BJ (cell line): Measurements from ENCODE around the gene WDR64. TPM values are rescaled to one million over a fixed set of nuclear protein-coding genes. Genes with fewer than 3 reads are reported as not detected.

Experiments used
- CTCF ChIA-PET: fragments of 350-600 bp; formaldehyde crosslinking; extraction: SDS; loops from one replicate; lab custom pipeline; 2021; ENCODE audit warnings: antibody characterized with exemption, inconsistent platforms; lab: Yijun Ruan, JAX
- POLR2A ChIA-PET: fragments of 300-600 bp; sonication (Branson Sonifier 250); formaldehyde crosslinking; extraction: SDS; loops from one replicate; lab custom pipeline; 2021; ENCODE audit warnings: antibody characterized with exemption; lab: Charles Lee
- DNase-seq: peaks from one replicate; pipeline ENCODE4 v3.0.0-alpha.2; 2011; ENCODE audit warnings: low read depth
- H3K27me3 ChIP-seq: 2 replicates; pipeline ENCODE4 v1.6.0; 2011; ENCODE audit warnings: low read length; ENCODE audit not compliant: control insufficient read depth, insufficient read depth
- H3K36me3 ChIP-seq: 2 replicates; pipeline ENCODE4 v1.5.1; 2011; ENCODE audit warnings: low read length; ENCODE audit not compliant: control insufficient read depth, insufficient read depth
- H3K4me3 ChIP-seq: 2 replicates; pipeline ENCODE4 v1.5.1; 2011; ENCODE audit warnings: low read depth, mild to moderate bottlenecking, control low read depth, low read length
- polyA plus RNA-seq: library from polyadenylated mRNA; depleted of rRNA; stranded (reverse); fragments of >200 nt; gene quantifications from 2 replicates; pipeline ENCODE4 v1.2.3, GENCODE V29; 2011
- TF ChIP-seq, protein P1 (sequence below): IDR thresholded peaks from 2 replicates; pipeline ENCODE4 v1.5.1; 2011; ENCODE audit warnings: low read depth, mild to moderate bottlenecking, control low read depth, inconsistent platforms, low read length, moderate library complexity; ENCODE audit not compliant: insufficient read depth

Gene WDR64
- polyA plus RNA-seq, 1 experiment: not detected

DNA sequence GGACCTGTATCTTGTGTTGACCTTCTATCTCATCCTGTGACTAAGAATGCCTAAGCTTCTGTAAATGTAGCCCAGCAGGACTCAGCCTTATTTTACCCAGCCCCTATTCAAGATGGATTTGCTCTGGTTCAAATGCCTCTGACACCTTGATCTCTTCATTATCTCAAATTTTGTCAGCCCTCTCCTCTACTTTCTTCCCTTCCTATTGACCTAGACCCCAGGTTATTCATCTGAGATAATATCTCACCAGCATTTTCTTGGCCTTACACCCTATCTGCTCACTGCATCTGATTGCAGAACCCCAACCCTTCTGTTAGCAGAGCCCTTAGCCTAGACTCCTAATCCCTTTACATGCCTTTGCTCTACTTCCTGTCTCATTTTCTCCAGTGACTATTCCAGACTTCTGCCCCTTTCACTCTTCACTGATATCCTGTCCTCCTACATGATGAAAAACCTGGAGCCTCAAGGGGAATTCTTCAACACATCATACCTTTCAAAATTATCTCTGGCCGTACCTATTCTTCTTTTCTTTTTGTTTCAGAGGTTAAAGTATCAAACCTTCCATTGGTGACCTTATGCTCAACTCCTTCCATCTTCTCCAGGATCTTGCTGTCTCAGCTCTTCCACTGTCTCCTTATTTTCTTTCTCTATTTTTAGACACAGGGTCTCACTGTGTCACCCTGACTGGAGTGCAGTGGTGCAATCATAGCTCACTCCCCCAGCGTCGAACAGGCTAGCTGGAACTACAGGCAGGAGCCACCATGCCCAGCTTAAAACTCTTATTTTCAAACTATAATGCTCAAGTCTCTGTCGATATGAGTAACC is 44.9 kb downstream of the WDR64 start:
- no peak overlapping the region for H3K4me3 ChIP-seq
- H3K27me3 ChIP-seq: no peaks in the 10 kb centered on the region
- ChIA-PET POLR2A (no interaction called here), CTCF (no interaction called here)
- TF ChIP-seq, protein P1, sequence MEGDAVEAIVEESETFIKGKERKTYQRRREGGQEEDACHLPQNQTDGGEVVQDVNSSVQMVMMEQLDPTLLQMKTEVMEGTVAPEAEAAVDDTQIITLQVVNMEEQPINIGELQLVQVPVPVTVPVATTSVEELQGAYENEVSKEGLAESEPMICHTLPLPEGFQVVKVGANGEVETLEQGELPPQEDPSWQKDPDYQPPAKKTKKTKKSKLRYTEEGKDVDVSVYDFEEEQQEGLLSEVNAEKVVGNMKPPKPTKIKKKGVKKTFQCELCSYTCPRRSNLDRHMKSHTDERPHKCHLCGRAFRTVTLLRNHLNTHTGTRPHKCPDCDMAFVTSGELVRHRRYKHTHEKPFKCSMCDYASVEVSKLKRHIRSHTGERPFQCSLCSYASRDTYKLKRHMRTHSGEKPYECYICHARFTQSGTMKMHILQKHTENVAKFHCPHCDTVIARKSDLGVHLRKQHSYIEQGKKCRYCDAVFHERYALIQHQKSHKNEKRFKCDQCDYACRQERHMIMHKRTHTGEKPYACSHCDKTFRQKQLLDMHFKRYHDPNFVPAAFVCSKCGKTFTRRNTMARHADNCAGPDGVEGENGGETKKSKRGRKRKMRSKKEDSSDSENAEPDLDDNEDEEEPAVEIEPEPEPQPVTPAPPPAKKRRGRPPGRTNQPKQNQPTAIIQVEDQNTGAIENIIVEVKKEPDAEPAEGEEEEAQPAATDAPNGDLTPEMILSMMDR: no peak
- H3K36me3 ChIP-seq: no peaks in the 10 kb centered on the region
- DNase-seq: no peak

DNA sequence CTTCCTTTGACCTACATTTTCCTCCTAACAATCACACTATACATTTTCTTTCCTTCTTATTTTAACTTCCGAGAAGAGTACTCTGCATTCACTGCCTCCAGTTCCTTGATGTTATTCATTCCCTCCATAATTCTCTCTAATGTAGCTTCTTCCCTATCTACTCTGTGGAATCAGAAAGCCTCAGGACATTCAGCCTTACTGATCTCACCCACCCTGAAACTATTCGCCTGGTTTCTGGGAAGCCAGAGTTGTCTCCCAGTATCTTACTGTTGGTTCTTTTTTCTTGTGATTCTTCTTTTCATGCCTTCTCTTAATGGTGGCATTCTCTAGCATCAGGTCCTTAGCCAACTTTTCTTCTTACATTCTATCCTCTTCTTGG is 45.5 kb downstream of the WDR64 start:
- no peak for DNase-seq
- POLR2A ChIA-PET: no interaction called here
- H3K4me3 ChIP-seq: no peak overlapping the region
- no peaks in the 10 kb centered on the region for H3K27me3 ChIP-seq
- CTCF ChIA-PET: no interaction called here
- no peaks in the 10 kb centered on the region for H3K36me3 ChIP-seq
- TF ChIP-seq, protein P1: no peak

DNA sequence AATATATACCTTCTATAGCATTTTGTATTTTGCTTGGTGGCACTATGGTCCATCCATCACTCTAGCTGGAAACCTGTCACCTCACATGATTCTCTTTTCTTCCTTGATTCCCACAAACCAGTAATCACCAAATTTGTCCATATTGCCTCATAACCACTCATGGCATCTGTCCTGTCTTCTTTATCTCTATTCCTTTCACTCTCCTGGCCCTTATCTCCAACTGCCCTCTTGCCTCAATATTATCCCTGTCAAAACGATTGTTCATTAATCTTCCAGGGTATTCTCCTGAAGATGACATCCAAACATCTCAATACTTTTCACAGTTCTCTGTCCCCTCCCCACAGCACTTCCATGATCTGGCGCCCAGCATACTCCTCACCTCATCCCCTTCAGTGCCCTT is 46.1 kb downstream of the WDR64 start:
- no peaks in the 10 kb centered on the region for H3K36me3 ChIP-seq
- no peaks in the 10 kb centered on the region for H3K27me3 ChIP-seq
- POLR2A ChIA-PET: no interaction called here
- no peak for DNase-seq
- CTCF ChIA-PET: no interaction called here
- TF ChIP-seq, protein P1: no peak
- H3K4me3 ChIP-seq: no peak overlapping the region

DNA sequence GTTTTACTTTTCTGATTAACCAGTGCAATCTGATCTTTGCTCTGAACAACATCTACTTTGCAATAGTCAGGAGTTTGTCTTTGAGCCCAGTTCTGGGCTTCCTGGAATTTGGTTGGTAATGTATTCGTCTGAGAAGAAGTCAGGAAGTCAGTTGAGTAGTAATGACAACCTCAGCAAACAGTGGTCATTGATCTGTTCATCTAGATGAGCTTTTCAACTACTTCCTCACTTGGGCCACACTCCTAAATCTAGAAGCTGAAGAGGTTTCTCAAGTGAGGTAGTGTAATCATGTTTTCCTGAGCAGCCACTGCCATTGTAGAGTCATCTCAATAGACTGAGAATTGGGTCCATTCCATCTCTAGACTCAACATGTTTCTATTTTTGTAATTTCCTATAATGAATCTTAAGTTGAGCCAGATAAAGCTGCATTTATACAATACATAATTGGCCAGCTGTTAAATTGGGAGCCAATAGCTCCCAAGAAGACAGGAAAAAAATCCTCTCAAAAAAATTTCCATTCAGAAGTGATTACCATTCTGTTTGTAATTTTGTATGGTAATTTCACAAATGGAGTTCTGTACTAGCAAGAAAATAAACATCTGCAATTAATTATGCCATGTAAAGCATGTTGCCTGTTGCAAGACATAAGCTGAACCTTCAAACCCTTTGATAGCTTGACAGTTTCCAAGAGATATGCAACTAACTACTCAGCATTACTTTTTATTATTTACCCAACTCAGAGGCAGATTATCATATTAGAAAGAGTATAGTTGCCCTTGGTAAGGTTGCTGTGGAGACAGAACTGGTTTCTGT is 49.6 kb downstream of the WDR64 start:
- Histone ChIP-seq H3K36me3 (no peaks in the 10 kb centered on the region), H3K4me3 (no peak overlapping the region), H3K27me3 (no peaks in the 10 kb centered on the region)
- POLR2A ChIA-PET: interaction anchor here (0.6 kb wide), 1 partner anchor 1171 kb away, joined by 3 read pairs; no protein-coding TSS in a partner anchor
- no peak for DNase-seq
- TF ChIP-seq, protein P1: no peak
- CTCF ChIA-PET: no interaction called here
